SU-DHL-6 (cell line): Measurements from ENCODE around the gene ZSCAN30.

Experiments used
- H2AFZ ChIP-seq: fragments of 200-600 bp; sonication (generic); 2 replicates; pipeline ENCODE4 v1.6.1; 2014; ENCODE audit warnings: low read depth, mild to moderate bottlenecking, moderate library complexity, mixed read lengths, antibody characterized with exemption, low read length; ENCODE audit not compliant: severe bottlenecking
- H3F3A ChIP-seq: fragments of 200-600 bp; shearing (Covaris generic); 2 replicates; pipeline ENCODE4 v1.6.0; 2016; ENCODE audit warnings: antibody characterized with exemption, mild to moderate bottlenecking; ENCODE audit not compliant: insufficient read depth
- H3K27ac ChIP-seq: fragments of 200-600 bp; sonication (generic); 2 replicates; pipeline ENCODE4 v1.5.1; 2016; ENCODE audit warnings: low read depth, mild to moderate bottlenecking, low read length, moderate library complexity, mixed read lengths
- H3K27me3 ChIP-seq: fragments of 200-600 bp; sonication (generic), shearing (Covaris generic); 2 replicates; pipeline ENCODE4 v1.6.0; 2014; ENCODE audit warnings: mild to moderate bottlenecking, low read length
- H3K36me3 ChIP-seq: fragments of 200-600 bp; sonication (generic); 2 replicates; pipeline ENCODE4 v1.6.1; 2014; ENCODE audit warnings: mild to moderate bottlenecking, low read length, mixed read lengths
- H3K4me2 ChIP-seq: fragments of 300-600, 200-600 bp; shearing (Covaris generic), sonication (generic); 2 replicates; pipeline ENCODE4 v1.6.0; 2014; ENCODE audit warnings: low read length, low read depth, mild to moderate bottlenecking; ENCODE audit not compliant: poor library complexity, severe bottlenecking
- H3K4me3 ChIP-seq: fragments of 200-600 bp; sonication (generic); 2 replicates; pipeline ENCODE4 v1.5.1; 2014; ENCODE audit warnings: antibody characterized with exemption, low read length, mild to moderate bottlenecking, mixed read lengths; ENCODE audit not compliant: insufficient read depth, poor library complexity, severe bottlenecking
- H3K79me2 ChIP-seq: fragments of 200-600 bp; sonication (generic); 2 replicates; pipeline ENCODE4 v1.6.1; 2014; ENCODE audit warnings: mild to moderate bottlenecking, low read length, moderate library complexity; ENCODE audit not compliant: insufficient read depth
- H3K9ac ChIP-seq: fragments of 200-600 bp; sonication (generic); 2 replicates; pipeline ENCODE4 v1.7.0; 2014; ENCODE audit warnings: mild to moderate bottlenecking, low read length
- H3K9me2 ChIP-seq: fragments of 200-600 bp; sonication (generic); replicated peaks from 2 replicates; pipeline ENCODE4 v1.6.1; 2014; ENCODE audit warnings: low read length; ENCODE audit not compliant: insufficient read depth
- H3K9me3 ChIP-seq: fragments of 200-600 bp; sonication (generic); 2 replicates; pipeline ENCODE4 v1.6.1; 2014; ENCODE audit warnings: low read length, mixed read lengths; ENCODE audit not compliant: insufficient read depth
- H4K20me1 ChIP-seq: fragments of 200-600 bp; sonication (generic); 2 replicates; pipeline ENCODE4 v1.6.1; 2014; ENCODE audit warnings: low read depth, mild to moderate bottlenecking, antibody characterized with exemption, low read length, moderate library complexity, mixed read lengths
- CTCF ChIP-seq: fragments of 200-600 bp; sonication (generic); IDR thresholded peaks from one replicate; pipeline ENCODE4 v1.5.1; 2017; ENCODE audit warnings: antibody characterized with exemption, mild to moderate bottlenecking, low read length, moderate library complexity; ENCODE audit not compliant: insufficient read depth, poor library complexity, severe bottlenecking
- EZH2phosphoT487 ChIP-seq: fragments of 200-600 bp; sonication (generic), shearing (Covaris generic); conservative IDR thresholded peaks from 2 replicates; pipeline ENCODE4 v1.6.1; 2018; ENCODE audit warnings: mild to moderate bottlenecking, antibody characterized with exemption, low read length, moderate library complexity, mixed read lengths

Gene ZSCAN30

DNA sequence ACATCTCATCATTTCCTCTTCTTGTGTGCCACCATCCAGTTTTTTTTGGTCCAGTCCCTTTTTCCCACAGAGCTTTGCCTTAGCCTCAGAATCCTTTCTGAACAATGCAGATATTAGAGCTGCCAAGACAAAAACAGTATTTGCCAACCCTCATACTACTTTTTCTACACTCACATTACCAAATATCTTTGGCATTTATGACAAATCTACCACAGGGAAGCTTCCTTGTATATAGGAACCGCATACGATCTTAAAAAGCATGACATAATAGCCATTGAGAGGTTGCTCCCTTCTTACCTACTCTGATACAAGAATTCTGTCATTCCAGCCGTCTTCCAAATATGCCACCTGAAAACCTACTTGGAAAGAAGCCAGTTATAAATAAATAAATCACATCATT is 44.8 kb upstream of the ZSCAN30 start:
- Histone ChIP-seq H3K9me3 (no peaks in the 10 kb centered on the region), H4K20me1 (peaks cover 25% of the 10 kb centered on the region), H3F3A (no peaks in the 10 kb centered on the region; the same call in 1 of the 2 replicates), H3K79me2 (peaks cover 17% of the 10 kb centered on the region), H3K36me3 (peaks cover 76% of the 10 kb centered on the region), H3K9me2 (no peaks in the 10 kb centered on the region), H3K27ac (no peak overlapping the region), H3K27me3 (no peaks in the 10 kb centered on the region), H2AFZ (no peak overlapping the region), H3K9ac (no peak overlapping the region), H3K4me2 (no peak overlapping the region), H3K4me3 (no peak overlapping the region)
- TF ChIP-seq CTCF (no peak), EZH2phosphoT487 (no peak)

- Histone ChIP-seq H3K36me3 (peaks cover 70% of the 10 kb centered on the region), H3K4me2 (no peak overlapping the region), H3K4me3 (no peak overlapping the region), H2AFZ (no peak overlapping the region), H3K9me2 (no peaks in the 10 kb centered on the region), H3K9me3 (no peaks in the 10 kb centered on the region), H4K20me1 (peaks cover 20% of the 10 kb centered on the region), H3K9ac (no peak overlapping the region), H3K79me2 (peaks cover 12% of the 10 kb centered on the region; the same call in 1 of the 2 replicates), H3K27me3 (no peaks in the 10 kb centered on the region), H3F3A (no peaks in the 10 kb centered on the region; the same call in 1 of the 2 replicates), H3K27ac (no peak overlapping the region)
- TF ChIP-seq CTCF (no peak), EZH2phosphoT487 (no peak)
These were observed 44.2 kb upstream of the ZSCAN30 start for GRCh38 chr18:35334212-35334611.

DNA sequence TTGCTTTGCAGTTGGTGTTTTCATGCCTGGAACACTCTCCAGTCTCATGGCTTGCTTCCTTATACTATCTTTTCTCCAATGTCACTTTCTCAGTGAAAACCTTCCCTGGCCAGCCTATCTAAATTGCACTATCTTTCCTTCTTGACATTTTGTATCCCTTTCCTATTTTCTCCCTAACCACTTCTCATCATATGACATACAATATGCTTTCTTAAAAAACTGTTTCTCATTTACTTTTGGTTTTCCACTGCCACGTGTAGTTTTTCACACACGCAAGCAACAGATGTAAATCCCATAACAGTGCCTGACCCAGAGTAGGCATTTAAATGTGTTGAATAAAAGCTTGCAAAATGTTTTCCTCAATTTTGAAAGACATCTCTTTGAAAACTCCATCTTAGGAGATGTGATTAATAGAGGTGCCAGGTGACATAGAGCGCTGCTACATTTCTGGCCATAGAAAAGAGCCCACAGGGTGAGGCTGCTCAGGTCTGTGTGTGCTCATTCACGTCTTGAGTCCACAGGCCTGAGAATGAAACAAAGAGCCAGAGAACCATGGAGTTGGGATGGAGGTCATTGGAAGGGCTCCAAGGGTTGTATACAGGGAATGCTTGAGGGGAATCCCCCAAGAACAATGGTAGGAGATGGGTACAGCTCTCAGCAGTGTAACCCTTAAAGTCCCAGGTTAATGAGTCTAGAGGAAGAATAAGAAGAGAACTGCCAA is 41.5 kb upstream of the ZSCAN30 start:
- Histone ChIP-seq H3K9me3 (no peaks in the 10 kb centered on the region), H4K20me1 (peaks cover 3% of the 10 kb centered on the region), H3K4me3 (no peak overlapping the region), H3K27me3 (no peaks in the 10 kb centered on the region), H3K4me2 (no peak overlapping the region), H3K9ac (no peak overlapping the region), H3K36me3 (peaks cover 43% of the 10 kb centered on the region), H3K9me2 (no peaks in the 10 kb centered on the region), H3K27ac (no peak overlapping the region), H2AFZ (no peak overlapping the region), H3F3A (no peaks in the 10 kb centered on the region; the same call in 1 of the 2 replicates), H3K79me2 (no peaks in the 10 kb centered on the region)
- TF ChIP-seq CTCF: no peak
- no peak for TF ChIP-seq EZH2phosphoT487
